TTC549 (cell line): ENCODE results near the gene GLIS1.
"Not testable (repeated sequence)": the region's sequence is repeated elsewhere in the genome, so short reads cannot be mapped to it uniquely, and the experiment has no call there.

Experiments used
- FAIRE-seq: peaks from 2 replicates; lab custom pipeline; 2012; peaks lifted over from hg19 to GRCh38; lab: Jason Lieb, UNC

The GLIS1 gene

DNA sequence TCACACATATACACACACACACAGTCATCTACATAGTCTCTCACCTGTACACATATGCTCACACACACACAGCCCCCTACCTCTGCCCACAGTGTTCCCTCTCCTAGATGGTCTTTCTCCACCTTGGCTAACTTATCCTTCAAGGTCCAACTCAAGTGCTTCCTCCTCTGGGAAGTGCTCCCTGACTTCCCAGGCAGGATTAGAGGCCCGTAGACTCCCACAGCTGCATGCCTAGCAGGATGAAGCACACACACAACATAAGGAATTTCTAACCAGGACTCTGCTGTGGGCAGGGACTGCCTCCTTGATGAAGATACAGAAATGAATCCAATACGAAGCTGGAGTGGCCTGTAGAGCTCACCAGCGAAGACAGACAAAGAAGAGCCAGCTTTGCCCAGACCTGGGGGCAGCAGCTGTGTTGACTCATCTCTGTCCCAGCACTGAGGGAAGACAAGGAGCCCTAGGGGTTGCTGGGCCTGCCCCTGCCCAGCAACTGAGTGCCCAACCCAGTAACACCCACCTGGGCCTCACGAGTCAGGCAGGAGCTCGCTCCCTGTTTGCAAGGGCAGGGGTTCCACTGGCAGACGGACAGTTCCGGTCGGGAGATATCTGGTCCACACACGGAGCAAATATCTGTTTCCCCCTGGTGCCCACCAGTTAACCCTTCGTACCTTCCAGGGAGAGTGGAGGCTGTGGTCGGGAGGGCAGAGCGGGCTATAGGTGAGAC lies 178.9 kb downstream of the GLIS1 start:
- no peak for FAIRE-seq

DNA sequence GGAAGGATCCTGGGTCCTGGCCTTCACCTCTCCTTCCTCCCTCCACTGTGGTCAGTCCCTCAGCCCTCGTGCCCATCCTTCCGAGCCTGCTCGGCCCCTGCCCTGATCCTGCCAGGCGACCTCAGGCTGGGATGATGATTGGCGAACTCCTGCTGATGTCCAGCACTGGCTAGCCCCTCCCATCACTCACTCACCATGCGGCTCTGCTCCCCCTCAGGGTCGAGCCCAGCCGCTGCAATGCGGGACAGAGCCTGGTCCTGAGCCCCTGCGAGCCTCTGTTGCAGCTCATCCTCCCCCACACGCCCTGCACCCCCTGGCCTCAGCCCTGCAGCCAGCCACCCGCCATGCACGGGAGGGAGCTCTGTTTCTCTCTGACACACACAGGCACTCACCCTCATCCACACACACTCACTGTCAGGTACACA lies 179.6 kb downstream of the GLIS1 start:
- no peak for FAIRE-seq

DNA sequence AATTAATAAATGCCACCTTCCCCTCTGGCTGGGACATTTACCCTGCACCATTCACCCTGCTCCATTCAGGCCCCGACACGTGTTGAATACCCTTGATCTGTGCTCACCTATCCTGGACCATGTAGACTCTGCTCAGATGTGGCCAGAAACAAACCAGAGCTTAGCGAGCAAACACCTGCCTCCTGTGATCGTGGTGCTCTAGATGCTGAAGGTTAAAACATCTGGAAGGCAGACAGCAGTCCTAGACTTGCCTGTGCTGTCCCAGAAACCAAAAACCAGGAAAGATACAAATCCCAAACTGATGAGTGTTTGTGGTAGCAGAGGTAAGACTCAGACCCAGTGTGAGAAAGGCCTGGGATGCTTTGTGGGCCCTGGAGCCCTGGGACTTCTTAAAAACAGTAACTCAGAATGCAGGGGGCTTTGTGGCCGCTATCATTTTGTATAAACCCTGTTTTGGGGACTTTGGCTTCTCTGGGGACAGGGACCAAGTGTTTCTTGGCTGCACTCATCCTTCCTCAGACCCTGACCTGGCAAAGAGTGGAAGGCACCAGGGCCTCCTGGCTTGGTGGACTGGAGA lies 180.1 kb downstream of the GLIS1 start:
- no peak for FAIRE-seq

DNA sequence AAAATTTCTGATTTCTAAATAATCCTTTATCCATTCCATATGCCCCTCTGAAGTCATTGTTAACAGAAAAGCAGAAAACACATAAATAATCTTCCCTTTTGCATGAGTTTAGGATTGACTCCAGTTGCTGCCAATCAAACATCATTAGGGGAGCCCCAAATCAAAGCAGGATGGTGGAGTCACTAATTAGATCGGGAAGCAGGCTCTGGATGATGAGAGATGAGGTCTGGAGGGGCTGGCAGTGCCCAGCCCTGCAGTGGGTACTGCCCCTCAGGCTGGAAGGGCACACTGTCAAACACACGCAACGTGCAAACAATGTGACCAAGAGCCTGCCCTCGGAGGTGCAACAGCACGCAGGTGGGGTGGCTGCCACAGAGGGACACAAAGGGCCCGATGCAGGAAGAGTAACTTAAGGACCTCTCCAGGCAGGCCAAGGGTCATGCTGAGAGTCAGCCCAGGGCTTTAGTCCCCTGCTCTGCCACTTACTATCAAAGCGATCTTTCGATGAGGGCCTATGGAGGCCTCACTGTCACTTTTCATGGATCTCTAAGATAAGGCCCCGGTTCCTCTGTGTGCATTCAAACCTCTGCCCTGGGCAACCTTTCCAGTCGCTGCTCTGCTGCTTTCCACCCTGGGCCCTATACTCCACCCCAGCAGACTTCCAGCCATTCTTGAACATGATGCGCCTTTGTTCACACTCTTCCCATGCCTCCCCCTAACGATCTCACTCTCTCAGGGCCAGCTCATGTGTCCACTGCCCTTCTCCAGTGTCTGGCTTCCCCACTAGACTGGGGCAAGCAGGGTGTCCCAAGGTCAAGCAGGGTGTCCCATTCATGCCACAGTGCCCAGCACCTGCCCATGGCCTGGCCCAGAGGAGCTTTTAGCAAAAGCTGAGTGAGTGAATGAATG lies 180.9 kb downstream of the GLIS1 start:
- FAIRE-seq, result no peak

DNA sequence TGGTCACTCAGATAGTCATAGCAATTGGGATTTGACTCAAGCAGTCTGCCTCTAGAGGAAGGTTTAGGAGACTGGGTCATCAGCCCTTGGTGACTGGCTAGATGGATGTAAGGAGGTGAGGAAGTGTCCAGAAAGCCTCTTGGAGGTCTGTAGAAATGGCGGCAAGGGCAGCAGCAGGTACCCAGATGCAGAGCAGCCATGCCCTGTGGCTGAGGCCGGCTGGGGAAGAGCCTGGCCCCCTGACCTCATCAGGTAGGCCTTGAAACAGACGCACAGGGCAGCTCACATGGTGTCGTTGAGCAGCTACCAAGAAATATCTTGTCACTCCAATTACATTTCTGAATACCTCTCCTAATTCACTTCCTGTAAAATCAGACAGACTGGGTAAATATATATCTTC lies 181.6 kb downstream of the GLIS1 start:
- no peak for FAIRE-seq

DNA sequence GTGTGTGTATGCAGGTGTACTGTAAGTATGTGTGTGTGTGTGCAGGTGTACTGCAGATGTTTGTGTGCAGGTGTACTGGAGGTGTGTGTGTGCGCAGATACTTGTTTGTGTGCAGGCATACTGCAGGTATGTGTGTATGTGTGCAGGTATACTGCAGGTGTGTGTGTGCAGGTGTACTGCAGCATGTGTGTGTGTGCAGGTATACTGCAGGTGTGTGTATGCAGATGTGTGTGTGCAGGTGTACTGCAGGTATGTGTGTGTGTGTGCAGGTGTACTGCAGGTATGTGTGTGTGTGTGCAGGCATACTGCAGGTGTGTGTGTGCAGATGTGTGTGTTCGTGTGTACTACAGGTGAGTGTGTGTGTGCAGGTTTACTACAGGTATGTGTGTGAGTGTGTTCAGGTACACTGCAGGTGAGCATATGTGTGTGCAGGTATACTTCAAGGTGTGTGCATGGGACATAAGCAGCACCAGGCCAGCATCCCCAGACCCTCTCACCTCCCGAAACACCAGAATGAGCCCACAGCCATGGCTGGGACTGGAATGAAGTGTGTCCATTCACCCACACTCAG lies 182.2 kb downstream of the GLIS1 start:
- no peak for FAIRE-seq

DNA sequence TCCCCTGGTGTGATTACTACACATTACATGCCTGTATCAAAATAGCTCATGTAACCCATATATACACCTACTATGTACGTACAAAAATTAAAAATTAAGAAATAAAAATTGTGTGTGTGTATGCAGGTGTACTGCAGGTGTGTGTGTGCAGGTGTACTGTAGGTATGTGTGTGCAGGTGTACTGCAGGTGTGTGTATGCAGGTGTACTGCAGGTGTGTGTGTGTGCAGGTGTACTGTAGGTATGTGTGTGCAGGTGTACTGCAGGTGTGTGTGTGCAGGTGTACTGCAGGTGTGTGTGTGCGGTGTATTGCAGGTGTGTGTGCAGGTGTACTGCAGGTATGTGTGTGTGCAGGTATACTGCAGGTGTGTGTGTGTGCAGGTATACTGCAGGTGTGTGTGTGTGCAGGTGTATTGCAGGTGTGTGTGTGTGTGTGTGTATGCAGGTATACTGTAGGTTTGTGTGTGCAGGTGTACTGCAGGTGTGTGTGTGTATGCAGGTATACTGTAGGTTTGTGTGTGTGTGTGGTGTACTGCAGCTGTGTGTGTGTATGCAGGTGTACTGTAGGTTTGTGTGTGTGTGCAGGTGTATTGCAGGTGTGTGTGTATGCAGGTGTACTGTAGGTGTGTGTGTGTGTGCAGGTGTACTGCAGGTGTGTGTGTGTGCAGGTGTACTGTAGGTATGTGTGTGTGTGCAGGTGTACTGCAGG lies 183.2 kb downstream of the GLIS1 start:
- FAIRE-seq, result not testable (repeated sequence)

DNA sequence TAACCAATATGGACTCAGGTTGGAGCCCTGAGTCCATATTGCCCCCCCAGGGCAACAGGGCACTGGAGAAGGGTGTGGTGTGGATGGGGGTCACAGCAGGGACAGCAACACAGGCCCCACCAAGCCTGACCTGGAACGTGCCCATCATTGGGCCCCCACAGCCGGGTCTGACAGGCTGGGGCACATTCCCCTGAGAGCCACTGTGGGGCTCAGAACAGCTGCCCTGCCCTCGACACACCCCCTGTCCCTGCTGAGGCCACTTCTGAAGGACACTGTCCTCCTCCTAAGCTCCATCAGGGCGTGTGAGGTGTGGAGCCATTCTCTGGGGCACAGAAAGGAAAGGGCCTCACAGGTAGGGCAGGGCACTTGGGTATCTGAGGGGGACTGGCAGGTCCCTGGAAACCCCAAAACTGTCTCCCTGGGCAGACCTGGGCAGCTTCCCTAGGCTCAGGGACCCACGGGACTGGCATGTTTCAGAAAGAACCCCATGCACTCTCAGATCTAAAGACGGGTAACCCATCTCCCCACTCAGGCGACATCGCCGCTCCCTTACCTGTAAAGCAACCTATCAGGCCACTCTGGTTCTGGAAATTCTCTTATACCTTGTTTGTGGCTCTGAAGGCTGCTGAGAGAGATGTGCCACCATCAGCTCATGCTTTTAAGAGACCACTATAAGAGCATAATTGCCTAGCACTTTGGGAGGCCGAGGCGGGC lies 184.2 kb downstream of the GLIS1 start:
- no peak for FAIRE-seq

DNA sequence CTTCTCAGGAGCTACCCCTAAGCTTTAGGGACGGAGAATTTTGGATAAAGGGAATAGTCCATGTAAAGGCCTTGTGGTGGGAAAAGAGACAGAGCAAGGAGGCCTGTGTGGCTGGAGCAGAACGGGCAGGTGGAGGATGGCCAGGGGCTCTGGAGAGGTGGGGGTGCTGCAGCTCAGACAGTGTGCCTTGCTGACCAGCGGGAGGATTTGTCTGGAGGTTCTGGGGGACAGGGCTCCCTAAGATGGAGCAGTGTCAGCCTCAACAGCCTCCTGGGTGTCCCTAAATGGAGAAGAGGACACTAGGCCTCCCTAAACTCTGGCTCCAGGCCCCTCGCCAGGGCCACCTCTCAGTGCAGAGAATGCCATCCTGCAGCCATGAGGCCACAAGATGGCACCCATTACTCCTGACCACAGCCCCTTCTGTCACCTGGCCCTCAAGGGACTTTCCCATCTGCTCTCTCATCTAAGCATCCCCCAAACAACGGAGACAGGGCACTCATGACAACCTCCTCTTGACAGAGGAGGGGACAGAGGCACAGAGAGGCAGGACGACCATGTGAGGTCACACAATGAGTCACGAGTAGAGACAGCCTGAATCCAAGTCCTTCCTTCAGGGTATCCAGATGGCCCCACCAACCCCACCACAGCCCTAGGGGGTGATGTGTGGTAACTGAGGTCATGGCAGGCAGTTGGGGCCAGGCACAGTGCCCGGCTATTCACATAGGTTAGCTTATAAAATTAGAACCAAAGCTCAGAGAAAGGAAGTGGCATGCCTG lies 185.0 kb downstream of the GLIS1 start:
- FAIRE-seq, result no peak

DNA sequence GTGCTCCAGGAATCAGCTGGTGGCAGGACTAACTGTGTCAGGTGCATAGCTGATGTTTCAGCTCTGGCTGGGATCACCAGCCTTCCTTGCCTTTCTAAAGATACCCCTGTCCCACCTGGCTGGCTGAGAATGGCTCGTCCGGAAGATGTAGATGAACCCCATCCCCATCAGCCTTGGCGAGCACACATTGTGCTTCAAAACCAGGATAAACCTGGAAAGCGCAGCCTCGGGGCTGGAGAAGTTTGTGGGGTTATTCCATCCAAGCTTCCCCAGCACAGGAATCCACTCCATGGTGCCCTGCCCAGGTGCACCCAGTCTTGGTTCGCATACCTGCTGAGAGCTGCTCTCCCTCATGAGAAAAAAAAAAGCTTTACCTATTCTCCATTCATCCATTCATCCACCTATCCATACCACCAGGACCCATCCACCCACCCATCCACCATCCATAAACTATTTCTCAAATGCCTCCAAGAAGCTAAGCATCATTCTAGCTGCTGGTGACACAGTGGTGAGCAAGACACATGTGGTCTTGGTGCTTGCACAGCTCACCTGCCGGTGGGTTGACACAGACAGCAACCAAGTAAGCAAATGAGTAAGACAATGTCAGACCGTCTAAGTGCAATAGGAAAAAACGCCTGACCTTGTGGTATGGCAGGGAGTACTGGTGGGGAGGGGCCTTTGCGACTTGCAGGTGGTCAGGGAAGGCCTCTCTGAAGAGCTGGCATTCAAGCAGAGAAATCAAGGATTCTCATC lies 185.8 kb downstream of the GLIS1 start:
- no peak for FAIRE-seq

DNA sequence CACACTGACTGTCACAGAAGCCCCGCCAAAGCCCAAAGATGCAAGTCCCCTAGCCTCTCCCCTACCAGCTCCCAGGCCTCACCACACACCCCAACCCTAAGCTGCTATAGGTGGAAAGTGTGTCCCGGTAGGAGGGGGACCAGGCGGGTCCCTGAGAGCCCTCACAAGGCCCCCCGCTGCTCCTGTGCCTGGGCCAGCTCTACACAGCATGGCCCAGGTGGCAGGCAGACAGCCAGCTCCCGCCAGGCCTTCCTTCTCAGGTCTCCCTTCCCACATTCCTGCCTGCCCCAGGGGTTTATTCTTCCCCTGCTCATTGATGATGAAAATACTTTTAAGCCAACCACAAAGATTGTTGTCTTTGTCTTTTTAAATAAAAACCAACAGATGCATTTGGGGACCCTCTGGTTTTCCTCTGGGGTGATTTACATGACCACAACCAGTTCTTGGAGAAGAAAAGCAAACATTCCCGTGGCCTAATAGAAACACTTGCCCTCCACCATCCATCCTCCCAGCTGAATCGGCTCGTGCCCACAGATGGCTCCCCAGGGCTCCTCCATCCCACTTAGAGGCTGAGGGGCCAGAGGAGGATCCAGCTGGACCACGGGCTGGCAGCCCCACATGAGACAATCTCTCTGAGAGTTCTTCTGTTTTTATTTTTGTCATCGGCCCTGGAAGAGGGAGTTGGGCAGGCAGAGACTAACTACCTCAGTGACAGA lies 186.7 kb downstream of the GLIS1 start:
- FAIRE-seq, result no peak

DNA sequence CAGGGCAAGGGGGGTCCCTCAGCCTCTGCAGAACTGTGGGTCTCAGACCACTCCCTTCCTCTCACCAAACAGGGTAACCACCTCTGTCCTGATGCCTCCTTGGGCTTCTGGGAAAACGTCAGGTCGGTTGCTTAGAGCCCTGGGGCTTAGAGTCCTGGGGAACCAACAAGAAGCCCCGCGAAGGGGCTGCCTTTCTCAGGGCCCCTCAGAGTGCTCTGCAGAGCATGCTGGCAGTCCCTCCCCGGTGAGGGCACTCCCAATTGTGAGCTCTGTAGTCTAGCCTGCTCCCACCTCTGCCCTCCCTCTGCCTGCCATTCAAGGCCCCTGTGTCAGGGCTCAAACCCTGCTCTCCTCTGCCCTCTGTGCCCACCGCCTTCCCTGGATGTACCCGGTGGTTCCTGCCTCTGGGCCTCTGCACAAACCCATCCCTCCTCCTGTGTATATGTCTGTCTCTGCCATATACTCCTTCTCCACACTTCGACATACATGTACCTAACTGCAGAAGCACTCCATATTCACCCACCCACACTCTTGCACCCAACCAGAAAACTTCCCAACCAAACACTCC lies 187.5 kb downstream of the GLIS1 start:
- FAIRE-seq, result no peak

DNA sequence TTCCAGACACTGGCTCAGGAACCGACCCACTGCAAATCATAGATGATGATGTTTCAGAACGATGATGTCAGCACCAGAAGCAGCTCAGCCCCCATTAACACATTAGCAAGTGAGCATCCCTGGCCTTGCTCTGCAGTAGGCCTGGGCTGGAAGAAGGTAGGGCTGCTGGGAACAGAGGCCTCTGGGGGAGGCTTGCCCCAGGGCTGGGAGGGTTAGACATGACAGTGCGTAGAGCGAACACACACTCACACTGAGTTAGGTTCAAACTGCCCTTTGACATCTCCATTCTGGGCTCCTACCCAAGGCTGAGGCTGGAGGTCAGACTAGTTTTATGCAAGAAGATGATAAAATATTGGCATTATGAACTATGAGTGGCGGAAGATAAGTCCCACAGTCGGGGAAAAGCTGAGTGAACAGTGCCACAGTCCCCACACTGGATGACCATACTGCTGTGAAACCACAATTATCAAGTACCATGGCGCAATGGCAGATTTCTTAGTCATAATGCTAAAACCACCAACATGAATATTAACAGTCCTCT lies 188.7 kb downstream of the GLIS1 start:
- no peak for FAIRE-seq

DNA sequence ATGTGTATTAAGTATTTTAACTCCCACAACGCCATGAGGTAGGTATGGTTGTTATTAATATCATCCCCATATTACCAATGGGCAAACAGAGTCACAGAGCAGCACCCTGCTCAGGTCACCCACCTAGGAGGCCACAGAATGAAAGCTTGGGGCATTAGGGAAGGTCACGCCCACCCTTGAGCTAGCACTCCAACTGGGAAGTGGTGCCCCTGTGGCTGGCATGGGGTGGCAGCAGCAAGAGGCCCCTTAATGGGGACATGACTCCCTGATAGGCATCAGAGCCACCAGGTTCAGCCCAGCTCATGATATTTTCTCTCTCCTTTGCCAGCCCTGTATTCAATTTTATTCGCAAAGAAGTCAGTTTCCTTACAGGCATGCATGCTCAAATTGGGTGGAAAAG lies 189.2 kb downstream of the GLIS1 start:
- FAIRE-seq, result no peak

DNA sequence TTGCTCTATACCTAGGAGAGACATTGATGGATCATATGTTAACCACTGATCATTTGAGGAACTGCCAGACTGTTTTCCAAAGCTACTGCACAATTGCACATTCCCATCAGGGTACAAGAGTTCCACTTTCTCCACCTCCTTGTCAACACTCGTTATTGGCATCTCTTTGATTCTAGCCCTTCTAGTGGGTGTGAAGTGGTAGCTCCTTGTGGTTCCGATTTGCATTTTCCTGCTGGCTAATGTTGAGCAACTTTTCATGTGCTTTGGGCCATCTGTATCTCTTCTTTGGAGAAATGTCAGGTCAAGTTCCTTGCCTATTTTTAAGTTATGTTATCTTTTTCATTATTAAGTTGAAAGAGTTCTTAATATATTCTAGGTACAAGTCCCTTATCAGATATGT lies 189.7 kb downstream of the GLIS1 start:
- no peak for FAIRE-seq

DNA sequence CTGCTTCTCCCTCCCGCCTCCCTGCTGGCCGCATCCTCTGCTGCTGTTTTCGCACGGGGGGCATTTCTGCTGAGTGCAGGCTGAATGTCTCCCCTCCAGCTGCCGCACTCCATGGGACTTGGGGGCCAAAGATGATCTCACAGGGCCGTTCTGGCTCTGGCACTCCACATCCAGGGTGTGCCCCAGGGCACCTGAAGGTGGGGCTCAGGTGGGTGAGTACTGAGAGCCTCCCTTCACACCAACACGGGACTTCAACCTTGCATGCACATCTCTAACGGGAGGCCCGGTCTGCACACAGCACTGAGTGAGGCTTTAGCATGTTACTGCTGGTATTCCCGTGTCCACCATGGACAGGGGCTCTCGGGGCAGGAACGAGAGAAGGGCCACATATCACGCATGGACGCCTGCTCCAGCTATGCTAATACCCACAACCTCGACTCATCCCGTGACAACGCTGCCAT lies 190.9 kb downstream of the GLIS1 start:
- FAIRE-seq, result no peak

DNA sequence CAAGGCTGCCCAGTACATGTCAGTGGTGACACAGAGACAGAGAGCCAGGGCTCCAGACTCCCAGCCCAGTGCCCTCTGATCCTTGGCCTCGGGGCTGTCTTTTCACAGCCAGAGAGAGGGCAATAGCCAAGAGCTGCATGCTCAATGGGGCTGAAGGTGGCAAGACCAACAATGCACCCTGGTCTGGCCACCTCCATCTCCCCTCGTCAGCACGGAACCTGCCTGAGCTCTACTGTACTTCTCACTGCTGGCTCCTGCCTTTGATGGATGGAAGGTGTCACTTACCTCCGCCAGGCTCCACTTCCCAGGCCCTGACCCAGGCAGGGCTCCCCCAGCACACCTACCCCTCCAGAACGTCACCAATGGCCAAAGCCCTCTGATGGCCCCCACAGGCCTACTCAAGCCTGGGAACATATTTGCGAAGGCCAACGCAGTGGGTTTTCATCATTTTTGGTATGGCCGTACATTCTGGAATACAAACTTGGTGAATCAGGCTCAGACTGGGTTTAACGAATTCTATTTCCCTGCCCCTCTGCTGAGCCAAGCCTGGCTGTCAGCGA lies 191.7 kb downstream of the GLIS1 start:
- no peak for FAIRE-seq
